Measurements from ENCODE around the gene MIGA2.
"Not testable (repeated sequence)": the region's sequence is repeated elsewhere in the genome, so short reads cannot be mapped to it uniquely, and the experiment has no call there.

MIGA2 gene

GRCh38 chr9:129012343-129012742, 24.1 kb upstream of the MIGA2 start:
- no peak for DNase-seq

- no peak for DNase-seq
These were observed 23.5 kb upstream of the MIGA2 start for GRCh38 chr9:129012893-129013448.

- no peak for DNase-seq
These were observed 22.8 kb upstream of the MIGA2 start for GRCh38 chr9:129013674-129014073.

- no peak for DNase-seq
These were observed 22.3 kb upstream of the MIGA2 start for GRCh38 chr9:129014124-129014523.

- no peak for DNase-seq
These were observed 21.8 kb upstream of the MIGA2 start for GRCh38 chr9:129014608-129015007.

- no peak for DNase-seq
These were observed 15.3 kb upstream of the MIGA2 start for GRCh38 chr9:129021091-129021490.

GRCh38 chr9:129022037-129022436, 14.4 kb upstream of the MIGA2 start:
- no peak for DNase-seq

GRCh38 chr9:129023036-129023907, 13.2 kb upstream of the MIGA2 start:
- DNase-seq: no peak

- DNase-seq: no peak
These were observed 12.6 kb upstream of the MIGA2 start for GRCh38 chr9:129023908-129024233.

- no peak for DNase-seq
These were observed 9.8 kb upstream of the MIGA2 start for GRCh38 chr9:129026442-129027223.

GRCh38 chr9:129027224-129027684, 9.2 kb upstream of the MIGA2 start:
- no peak for DNase-seq

GRCh38 chr9:129027685-129028191, 8.7 kb upstream of the MIGA2 start:
- no peak for DNase-seq

- DNase-seq: peak; percentile 90
These were observed 8.0 kb upstream of the MIGA2 start, which contains the start of gene SH3GLB2 for GRCh38 chr9:129028192-129028966. Gene SH3GLB2 (minus strand): TSS chr9:129028331. CDS start chr9:129028154, 177 bp downstream.

GRCh38 chr9:129030191-129030590, 6.2 kb upstream of the MIGA2 start:
- DNase-seq: no peak

- no peak for DNase-seq
These were observed 4.9 kb upstream of the MIGA2 start for GRCh38 chr9:129031514-129031913.

- DNase-seq: no peak
These were observed 3.8 kb upstream of the MIGA2 start for GRCh38 chr9:129032541-129033159.

- no peak for DNase-seq
These were observed 3.2 kb upstream of the MIGA2 start for GRCh38 chr9:129033216-129033615.

GRCh38 chr9:129035838-129036237, 588 bp upstream of the MIGA2 start:
- DNase-seq: not testable (repeated sequence)

GRCh38 chr9:129036923-129037766, 719 bp downstream of the MIGA2 start:
- DNase-seq: no peak

GRCh38 chr9:129037767-129038098, 1.3 kb downstream of the MIGA2 start:
- no peak for DNase-seq

GRCh38 chr9:129038109-129038852, 1.9 kb downstream of the MIGA2 start:
- no peak for DNase-seq
